Heart right ventricle (tissue), 16 donors: ENCODE measurements around the gene KRT7. TPM values are rescaled to one million over a fixed set of nuclear protein-coding genes. Genes with fewer than 3 reads are reported as not detected.

Source experiments
- ATAC-seq, 8 donors: fragments of 200-7000 bp; cut with Tn5 transposase; one replicate each; pipeline ENCODE4 v1.9.1; 2020; ENCODE audit warnings: mild to moderate bottlenecking in 8 of 8, moderate library complexity in 8 of 8, moderate number of reproducible peaks in 1 of 8
- DNase-seq, 2 donors: peaks; one replicate each; pipeline ENCODE4 v3.0.0-alpha.2; 2020
- H3K27ac ChIP-seq, 10 donors: fragments of 200-600 bp; sonication (generic) in 2 of 10; one replicate each; pipeline versions ENCODE4 v1.5.0 to v1.8.0; 2020 to 2022; ENCODE audit warnings: mild to moderate bottlenecking in 3 of 10
- H3K27me3 ChIP-seq, 7 donors: fragments of 200-600 bp; one replicate each; pipeline ENCODE4 v1.8.0; 2021 to 2022; ENCODE audit warnings: mild to moderate bottlenecking in 2 of 7
- H3K36me3 ChIP-seq, 9 donors: fragments of 200-600 bp; sonication (generic) in 1 of 9; one replicate each; pipeline versions ENCODE4 v1.5.0 to v1.8.0; 2020 to 2022; ENCODE audit warnings: mild to moderate bottlenecking in 2 of 9
- H3K4me1 ChIP-seq, 9 donors: fragments of 200-600 bp; sonication (generic) in 1 of 9; one replicate each; pipeline versions ENCODE4 v1.5.0 to v1.8.0; 2020 to 2022; ENCODE audit warnings: mild to moderate bottlenecking in 4 of 9
- H3K4me3 ChIP-seq, 10 donors: fragments of 200-600 bp; sonication (generic) in 2 of 10; one replicate each; pipeline versions ENCODE4 v1.5.0 to v1.8.0; 2020 to 2022; ENCODE audit warnings: mild to moderate bottlenecking in 7 of 10, moderate library complexity in 2 of 10
- H3K9me3 ChIP-seq, 11 donors: fragments of 200-600 bp in 10 of 11; sonication (generic) in 2 of 11; one replicate each; pipeline versions ENCODE4 v1.5.0 to v1.8.0; 2013 to 2022; ENCODE audit warnings: mild to moderate bottlenecking in 2 of 11, control low read depth in 1 of 11, moderate library complexity in 1 of 11
- CTCF ChIP-seq, 9 donors: fragments of 200-600 bp; sonication (generic) in 2 of 9; IDR thresholded peaks; one replicate each; pipeline versions ENCODE4 v1.5.0 to v1.8.0; 2021 to 2022; ENCODE audit warnings: antibody characterized with exemption in 9 of 9, mild to moderate bottlenecking in 5 of 9, moderate library complexity in 1 of 9
- WGBS, 2 donors: extraction: QIAGEN DNeasy Blood & Tissue Kit; methylation state at CpG; one replicate each; pipeline ENCODE4 v1.1.7; 2013; ENCODE audit warnings: inconsistent platforms in 1 of 2; 5-methylcytosine and 5-hydroxymethylcytosine counted together
- intact Hi-C, 10 donors: fragments of 100-400 bp; cut with DNase I; formaldehyde crosslinking; loops; one replicate each; pipeline versions ENCODE4 v1.11.1 to v1.14.2; 2022
- polyA plus RNA-seq, 2 donors: library from polyadenylated mRNA; stranded (reverse); fragments of 200-250 nt; gene quantifications; one replicate each; pipeline ENCODE4 v1.2.3, GENCODE V29; 2013
- total RNA-seq, 10 donors: library from RNA; stranded (reverse); fragmentation: NEBNext Ultra II Directional in 3 of 10; extraction: Animal tissue kit (Norgen Biotek cat#: 25700) in 3 of 10; gene quantifications; one replicate each; pipeline versions ENCODE4 v1.2.1 to v1.2.4, GENCODE V29; 2021 to 2023
- donor health status: Arrhythmogenic right ventricular cardiomyopathy.
- donor health status: ischemic (EF 13 %, LVEDD 7.1; RV severe dilation, severe dysfunction).
- donor health status: healthy with polysubstance abuse.
- donor health status: DM: no; HTN: yes; CAD: no.
- donor health status: DM: no; HTN: no; CAD: no.
- donor health status: ischemic (EF 25% LVEDD 6.9; RV normal size, moderate dysfunction).
- donor health status: ischemic (EF 25% LVEDD 5.7; RV mildly dilated, moderate dysfunction).
- donor health status: healthy.
- donor health status: DM: yes; HTN: yes; CAD: no.
- donor health status: Ischemic cardiomyopathy.
- donor health status: ischemic (EF 35%, LVEDD 5.7; RV mildly dilated, moderate dysfunction).
- donor health status: nonischemic (EF 11% LVEDD 7.7; RV severe dilation, severe dysfunction).
- donor health status: DM: yes; HTN: yes; CAD: no.
- donor health status: PGD.
- donor health status: ischemic (EF 29% LVEDD 5.4; RV normal size, mild dysfunction).
- donor health status: nonischemic (EF 23%, LVEDD 6.1; RV moderate dilation, normal function).

The KRT7 gene
- total and polyA plus RNA-seq, 12 donors = 0.59 to 10.8 (median 1.8) TPM; not detected in 3

GRCh38 chr12:52228931-52229330, 4.1 kb upstream of the KRT7 start:
- Histone ChIP-seq H3K4me3 (no peak overlapping the region), H3K4me1 (peaks cover 4 to 38% (median 19%) of the 10 kb centered on the region in 9 donors), H3K27me3 (peaks cover 13 to 45% (median 24%) of the 10 kb centered on the region in 7 donors), H3K27ac (no peak overlapping the region), H3K36me3 (no peaks in the 10 kb centered on the region), H3K9me3 (peaks cover 0 to 5% (median 0%) of the 10 kb centered on the region in 11 donors)
- intact Hi-C loops = no loop called here
- TF ChIP-seq CTCF (IDR thresholded peaks at IDR 0.05) = no peak
- DNase-seq (no peak), ATAC-seq (no peak)
- 84 to 95% methylated on average over 6 of the region's 6 CpGs for WGBS, 2 donors

- no peak overlapping the region for H3K4me3 ChIP-seq
- intact Hi-C loops = no loop called here
- no peak for TF ChIP-seq CTCF (IDR thresholded peaks at IDR 0.05)
- H3K4me1 ChIP-seq = peaks cover 4 to 41% (median 19%) of the 10 kb centered on the region in 9 donors
- WGBS, 2 donors = 76 to 82% methylated on average over 2 of the region's 2 CpGs
- peaks cover 15 to 49% (median 30%) of the 10 kb centered on the region in 7 donors for H3K27me3 ChIP-seq
- ATAC-seq (no peak), DNase-seq (no peak)
- H3K27ac ChIP-seq = no peak overlapping the region
- H3K9me3 ChIP-seq = no peaks in the 10 kb centered on the region
- no peaks in the 10 kb centered on the region for H3K36me3 ChIP-seq
Measured at GRCh38 chr12:52229836-52230343, 3.2 kb upstream of the KRT7 start.

- H3K27ac ChIP-seq = no peak overlapping the region
- no peaks in the 10 kb centered on the region for H3K9me3 ChIP-seq
- peaks cover 15 to 49% (median 32%) of the 10 kb centered on the region in 7 donors for H3K27me3 ChIP-seq
- peak; percentile 54 to 94 (median 82) for ATAC-seq
- peak; percentile 27 to 57 for DNase-seq
- H3K36me3 ChIP-seq = no peaks in the 10 kb centered on the region
- H3K4me3 ChIP-seq = no peak overlapping the region
- no peak for TF ChIP-seq CTCF (IDR thresholded peaks at IDR 0.05)
- 41 to 50% methylated on average over 8 of the region's 8 CpGs for WGBS, 2 donors
- peaks cover 4 to 45% (median 19%) of the 10 kb centered on the region in 9 donors for H3K4me1 ChIP-seq
- intact Hi-C loops = no loop called here
Measured at GRCh38 chr12:52230364-52231281, 2.4 kb upstream of the KRT7 start.

- 77 to 78% methylated on average over 16 of the region's 16 CpGs for WGBS, 2 donors
- Histone ChIP-seq H3K36me3 (no peaks in the 10 kb centered on the region), H3K9me3 (no peaks in the 10 kb centered on the region), H3K4me3 (no peak overlapping the region), H3K27me3 (peaks cover 15 to 52% (median 32%) of the 10 kb centered on the region in 7 donors), H3K4me1 (peaks cover 4 to 45% (median 19%) of the 10 kb centered on the region in 9 donors), H3K27ac (no peak overlapping the region)
- TF ChIP-seq CTCF (IDR thresholded peaks at IDR 0.05) = no peak
- intact Hi-C loops = no loop called here
- DNase-seq = no peak
- ATAC-seq = peak in 4 of 8 donors; percentile 13 to 32 (median 20)
Measured at GRCh38 chr12:52231305-52232202, 1.5 kb upstream of the KRT7 start.
